GM10248 (cell line): ENCODE measurements around the gene C6orf132.

Source experiments
- CTCF ChIA-PET: fragments of 300-600 bp; sonication (Branson Sonifier 250); formaldehyde crosslinking; extraction: SDS; loops from one replicate; lab custom pipeline; 2021; ENCODE audit warnings: antibody characterized with exemption; lab: Yijun Ruan, JAX
- POLR2A ChIA-PET: fragments of 350-650 bp; sonication (Branson Sonifier 250); formaldehyde crosslinking; extraction: SDS; loops from one replicate; lab custom pipeline; 2020; ENCODE audit warnings: antibody characterized with exemption; lab: Yijun Ruan, JAX
- DNase-seq: peaks from one replicate; pipeline ENCODE4 v3.0.0; 2012; ENCODE audit errors: extremely low spot score
- CTCF ChIP-seq: IDR thresholded peaks from 2 replicates; pipeline ENCODE4 v1.5.1; 2012; ENCODE audit warnings: mild to moderate bottlenecking, low read depth; ENCODE audit errors: extremely low read depth, missing control alignments, control extremely low read depth

C6orf132 gene

GRCh38 chr6:42179945-42180313 is 37.5 kb upstream of the C6orf132 start:
- ChIA-PET CTCF (interaction anchor here (1.1 kb wide), 1 partner anchor 15 kb away, joined by 3 read pairs; no protein-coding TSS in a partner anchor), POLR2A (no interaction called here)
- TF ChIP-seq CTCF = no peak
- DNase-seq = no peak

- TF ChIP-seq CTCF = no peak
- ChIA-PET POLR2A (no interaction called here), CTCF (interaction anchor here (1.1 kb wide), 1 partner anchor 14 kb away, joined by 3 read pairs; no protein-coding TSS in a partner anchor)
- no peak for DNase-seq
These were observed 37.0 kb upstream of the C6orf132 start for GRCh38 chr6:42179261-42179944.

- ChIA-PET POLR2A (no interaction called here), CTCF (interaction anchor here (1.0 to 1.6 kb wide), 3 partner anchors 9 to 370 kb away, joined by 3 to 5 read pairs (median 3); no protein-coding TSS in a partner anchor)
- no peak for DNase-seq
These were observed 35.3 kb upstream of the C6orf132 start for GRCh38 chr6:42177514-42178364.

GRCh38 chr6:42176981-42177380 is 34.6 kb upstream of the C6orf132 start:
- CTCF ChIA-PET = interaction anchor here (1.0 to 1.6 kb wide), 3 partner anchors 21 to 371 kb away, joined by 3 to 5 read pairs (median 3); a partner anchor contains a TSS
- no peak for TF ChIP-seq CTCF
- POLR2A ChIA-PET = no interaction called here
- DNase-seq = no peak

More at GRCh38 chr6:42177514-42178364, 35.3 kb upstream of the C6orf132 start:
- no peak for TF ChIP-seq CTCF

- ChIA-PET POLR2A (no interaction called here), CTCF (interaction anchor here (1.5 kb wide), 1 partner anchor 20 kb away, joined by 3 read pairs; a partner anchor contains a TSS)
- no peak for DNase-seq
- no peak for TF ChIP-seq CTCF
These were observed 33.4 kb upstream of the C6orf132 start for GRCh38 chr6:42175860-42176259.

- CTCF ChIA-PET = no interaction called here
- POLR2A ChIA-PET = no interaction called here
- DNase-seq = no peak
- TF ChIP-seq CTCF = no peak
These were observed 30.7 kb upstream of the C6orf132 start, which contains the start of gene GUCA1A for GRCh38 chr6:42173101-42173500. Gene GUCA1A (plus strand): TSS chr6:42173364. CDS start chr6:42173614, 250 bp downstream.
